Neural cell (in vitro differentiated cells): Measurements from ENCODE around the gene DOCK10.

Experiments
- CTCF ChIP-seq: fragments of 450-650 bp; IDR thresholded peaks from 2 replicates; pipeline ENCODE4 v1.5.1; 2014; ENCODE audit warnings: antibody characterized with exemption, mild to moderate bottlenecking, moderate library complexity; ENCODE audit not compliant: poor library complexity, severe bottlenecking
- EZH2 ChIP-seq: fragments of 200-600, 300-800 bp; shearing (Covaris generic), sonication (generic); IDR thresholded peaks from 2 replicates; pipeline ENCODE4 v1.6.1; 2014; ENCODE audit warnings: antibody characterized with exemption, low read length, borderline replicate concordance, mild to moderate bottlenecking; ENCODE audit not compliant: insufficient read depth, poor library complexity, severe bottlenecking
- MXI1 ChIP-seq: fragments of 450-650 bp; conservative IDR thresholded peaks from 2 replicates; pipeline ENCODE4 v1.6.1; 2014; ENCODE audit warnings: antibody characterized with exemption, mild to moderate bottlenecking; ENCODE audit not compliant: poor library complexity, severe bottlenecking
- POLR2AphosphoS5 ChIP-seq: IDR thresholded peaks from 2 replicates; pipeline ENCODE4 v1.6.1; 2012
- RAD21 ChIP-seq: fragments of 450-650 bp; conservative IDR thresholded peaks from 2 replicates; pipeline ENCODE4 v1.6.1; 2014; ENCODE audit warnings: antibody characterized with exemption, mild to moderate bottlenecking, moderate library complexity
- REST ChIP-seq: IDR thresholded peaks from 2 replicates; pipeline ENCODE4 v1.6.1; 2012; ENCODE audit warnings: borderline replicate concordance

GRCh38 chr2:224846161-224846560 lies 196.1 kb downstream of the DOCK10 start:
- TF ChIP-seq CTCF: no peak
- TF ChIP-seq EZH2: no peak
- no peak for TF ChIP-seq REST
- no peak for TF ChIP-seq POLR2AphosphoS5
- no peak for TF ChIP-seq RAD21
- no peak for TF ChIP-seq MXI1
